Measurements from ENCODE around the gene STOX2. TPM values are rescaled to one million over a fixed set of nuclear protein-coding genes. Genes with fewer than 3 reads are reported as not detected.

The STOX2 gene
- total RNA-seq, 2 donors from 2014 or later: 0.89 to 2.5 TPM

GRCh38 chr4:184000457-184001396 lies 95.6 kb downstream of the STOX2 start:
- H3K27me3 ChIP-seq: no peaks in the 10 kb centered on the region
- intact Hi-C loops (cut with DNase I): no loop called here
- H3K36me3 ChIP-seq: no peaks in the 10 kb centered on the region
- H3K4me3 ChIP-seq: no peak overlapping the region
- no peak overlapping the region for H3K9ac ChIP-seq (ENCODE audit: low read depth in 2 of 2, low read length in 2 of 2)
- TF ChIP-seq CTCF (IDR thresholded peaks at IDR 0.05): no peak
- no peak for DNase-seq
- no peak overlapping the region for H3K27ac ChIP-seq
- no peaks in the 10 kb centered on the region for H3K4me1 ChIP-seq
- no peaks in the 10 kb centered on the region for H3K9me3 ChIP-seq

GRCh38 chr4:184003433-184003832 lies 98.3 kb downstream of the STOX2 start:
- Histone ChIP-seq H3K4me3 (no peak overlapping the region), H3K4me1 (no peaks in the 10 kb centered on the region), H3K9me3 (no peaks in the 10 kb centered on the region), H3K9ac (ENCODE audit: low read depth in 2 of 2, low read length in 2 of 2) (no peak overlapping the region), H3K27me3 (no peaks in the 10 kb centered on the region), H3K27ac (no peak overlapping the region), H3K36me3 (no peaks in the 10 kb centered on the region)
- TF ChIP-seq CTCF (IDR thresholded peaks at IDR 0.05): no peak
- no peak for DNase-seq
- intact Hi-C loops (cut with DNase I): no loop called here

- DNase-seq: no peak
- Histone ChIP-seq H3K9ac (ENCODE audit: low read depth in 2 of 2, low read length in 2 of 2) (no peak overlapping the region), H3K9me3 (no peaks in the 10 kb centered on the region), H3K27ac (no peak overlapping the region), H3K4me3 (no peak overlapping the region), H3K27me3 (no peaks in the 10 kb centered on the region), H3K4me1 (no peaks in the 10 kb centered on the region), H3K36me3 (no peaks in the 10 kb centered on the region)
- intact Hi-C loops (cut with DNase I): no loop called here
- TF ChIP-seq CTCF (IDR thresholded peaks at IDR 0.05): no peak
These were observed 102.8 kb downstream of the STOX2 start for GRCh38 chr4:184007891-184008290.

- intact Hi-C loops (cut with DNase I): no loop called here
- no peak overlapping the region for H3K9ac ChIP-seq (ENCODE audit: low read depth in 2 of 2, low read length in 2 of 2)
- H3K4me1 ChIP-seq: no peaks in the 10 kb centered on the region
- H3K27ac ChIP-seq: no peak overlapping the region
- no peak overlapping the region for H3K4me3 ChIP-seq
- TF ChIP-seq CTCF (IDR thresholded peaks at IDR 0.05): no peak
- H3K27me3 ChIP-seq: no peaks in the 10 kb centered on the region
- no peak for DNase-seq
- H3K9me3 ChIP-seq: no peaks in the 10 kb centered on the region
- no peaks in the 10 kb centered on the region for H3K36me3 ChIP-seq
These were observed 105.6 kb downstream of the STOX2 start for GRCh38 chr4:184010696-184011095.

- H3K9me3 ChIP-seq: no peaks in the 10 kb centered on the region
- H3K4me3 ChIP-seq: no peak overlapping the region
- no peaks in the 10 kb centered on the region for H3K27me3 ChIP-seq
- H3K27ac ChIP-seq: no peak overlapping the region
- intact Hi-C loops (cut with DNase I): no loop called here
- H3K36me3 ChIP-seq: no peaks in the 10 kb centered on the region
- H3K9ac ChIP-seq (ENCODE audit: low read depth in 2 of 2, low read length in 2 of 2): no peak overlapping the region
- DNase-seq: no peak
- no peaks in the 10 kb centered on the region for H3K4me1 ChIP-seq
- no peak for TF ChIP-seq CTCF (IDR thresholded peaks at IDR 0.05)
These were observed 106.8 kb downstream of the STOX2 start for GRCh38 chr4:184011826-184012380.

All from colonic mucosa (tissue), 4 donors.